LoVo (cell line): Measurements from ENCODE around the gene SNX7.

Experiments used
- DNase-seq: peaks from one replicate; pipeline ENCODE4 v3.0.0-alpha.2; 2016; ENCODE audit warnings: low spot score

Gene SNX7

GRCh38 chr1:98661544-98662355, at the start of gene SNX7:
SNX7 (plus strand) TSS chr1:98661721; CDS start chr1:98661732, 11 bp downstream.
- DNase-seq = peak; percentile 82

- no peak for DNase-seq
These were observed 24.2 kb upstream of the SNX7 start for GRCh38 chr1:98637316-98637715.

- no peak for DNase-seq
These were observed 23.3 kb upstream of the SNX7 start for GRCh38 chr1:98638185-98638584.

- DNase-seq = no peak
These were observed 17.0 kb upstream of the SNX7 start for GRCh38 chr1:98644510-98644909.

- no peak for DNase-seq
These were observed 10.3 kb upstream of the SNX7 start for GRCh38 chr1:98651116-98651632.

GRCh38 chr1:98653123-98653522, 8.4 kb upstream of the SNX7 start:
- no peak for DNase-seq

- DNase-seq = no peak
These were observed 1.6 kb upstream of the SNX7 start for GRCh38 chr1:98659879-98660278.

GRCh38 chr1:98660940-98661543, 479 bp upstream of the SNX7 start:
- no peak for DNase-seq

GRCh38 chr1:98662356-98662670, 792 bp downstream of the SNX7 start:
- DNase-seq = no peak

- no peak for DNase-seq
These were observed 7.2 kb downstream of the SNX7 start for GRCh38 chr1:98668733-98669132.

GRCh38 chr1:98669355-98670296, 8.1 kb downstream of the SNX7 start:
- no peak for DNase-seq

- DNase-seq = no peak
These were observed 10.7 kb downstream of the SNX7 start for GRCh38 chr1:98672189-98672588.

- no peak for DNase-seq
These were observed 12.7 kb downstream of the SNX7 start for GRCh38 chr1:98674075-98674781.

GRCh38 chr1:98675282-98675681, 13.8 kb downstream of the SNX7 start:
- no peak for DNase-seq

GRCh38 chr1:98677288-98677687, 15.8 kb downstream of the SNX7 start:
- DNase-seq = peak; percentile 6

- no peak for DNase-seq
These were observed 20.3 kb downstream of the SNX7 start for GRCh38 chr1:98681812-98682211.

- no peak for DNase-seq
These were observed 26.7 kb downstream of the SNX7 start for GRCh38 chr1:98688110-98688739.

GRCh38 chr1:98690576-98690975, 29.1 kb downstream of the SNX7 start:
- DNase-seq = no peak

GRCh38 chr1:98692482-98692881, 31.0 kb downstream of the SNX7 start:
- DNase-seq = no peak

GRCh38 chr1:98693385-98693784, 31.9 kb downstream of the SNX7 start:
- DNase-seq = no peak

- DNase-seq = no peak
These were observed 34.6 kb downstream of the SNX7 start for GRCh38 chr1:98696077-98696476.
